ENCODE measurements around the gene PKP1.

Gene PKP1

GRCh38 chr1:201376464-201377374 lies 93.4 kb downstream of the PKP1 start:
- DNase-seq, result peak; percentile 12 to 20

GRCh38 chr1:201377611-201378092 lies 94.3 kb downstream of the PKP1 start, which contains the start of gene TNNT2:
TNNT2 (minus strand) TSS chr1:201377680; CDS start chr1:201373254, 4,426 bp downstream.
- DNase-seq, result no peak

- DNase-seq, result no peak
Measured at GRCh38 chr1:201378804-201379203, 95.5 kb downstream of the PKP1 start.

- no peak for DNase-seq
Measured at GRCh38 chr1:201379733-201380242, 96.5 kb downstream of the PKP1 start.

GRCh38 chr1:201381130-201381529 lies 97.8 kb downstream of the PKP1 start:
- no peak for DNase-seq
